ENCODE data around the gene RERE. TPM values are rescaled to one million over a fixed set of nuclear protein-coding genes. Genes with fewer than 3 reads are reported as not detected.

The RERE gene
- total RNA-seq, 1 experiment from 2014 or later: 40.6 TPM

DNA sequence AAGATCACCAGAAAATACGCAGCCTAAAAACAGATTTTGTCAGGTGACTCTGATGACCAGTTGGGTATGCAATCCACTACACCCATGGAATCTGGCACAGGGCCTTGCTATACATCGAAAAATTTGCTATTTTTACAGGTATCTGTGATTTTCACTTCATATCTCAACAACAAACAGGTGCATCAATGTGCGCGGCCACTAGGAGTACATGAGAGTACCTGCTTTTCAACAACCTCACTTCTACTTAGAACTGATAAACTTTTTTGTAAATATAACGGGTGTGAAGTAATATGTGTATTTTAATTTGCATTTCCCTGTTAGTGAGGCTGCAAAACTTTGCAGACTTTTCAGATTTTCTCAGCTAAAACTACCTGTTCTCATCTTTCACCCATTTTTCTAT lies 418.8 kb downstream of the RERE start:
- RAD21 ChIA-PET (ENCODE audit: low non-redundant PET in 1 of 2, low total read pairs in 2 of 2, uncharacterized antibody in 2 of 2, unreplicated experiment in 2 of 2): no interaction called here
- ATAC-seq: peak; percentile 49; the same call in 1 of the 2 replicates
- Histone ChIP-seq H3K4me1 (ENCODE audit: control insufficient read depth in 1 of 2, insufficient read depth in 2 of 2, low read length in 2 of 2) (peaks cover 3 to 23% of the 10 kb centered on the region in 2 experiments; a peak in 2 of 4 replicates), H2AFZ (ENCODE audit: low read depth, low read length, poor library complexity, severe bottlenecking) (no peak overlapping the region), H3K4me3 (replicated peaks in 1 of 2; ENCODE audit: low read depth in 1 of 2, low read length in 2 of 2) (no peak overlapping the region), H3K9me2 (ENCODE audit: insufficient read depth) (no peaks in the 10 kb centered on the region), H3K27ac (ENCODE audit: low read depth, low read length) (no peak overlapping the region), H3K4me2 (ENCODE audit: low read length) (no peak overlapping the region), H3K79me2 (ENCODE audit: insufficient read depth, low read length) (no peaks in the 10 kb centered on the region; the same call in 1 of the 2 replicates), H3K9ac (ENCODE audit: low read length) (no peak overlapping the region), H4K20me1 (ENCODE audit: insufficient read depth) (no peaks in the 10 kb centered on the region), H3K9me3 (ENCODE audit: control insufficient read depth in 1 of 2, insufficient read depth in 1 of 2, low read depth in 1 of 2, low read length in 2 of 2) (no peaks in the 10 kb centered on the region), H3K27me3 (ENCODE audit: insufficient read depth, low read length) (no peaks in the 10 kb centered on the region), H3K36me3 (ENCODE audit: control insufficient read depth in 1 of 2, insufficient read depth in 2 of 2, low read length in 2 of 2) (no peaks in the 10 kb centered on the region)
- CTCF ChIA-PET: no interaction called here
- TF ChIP-seq, protein P1, sequence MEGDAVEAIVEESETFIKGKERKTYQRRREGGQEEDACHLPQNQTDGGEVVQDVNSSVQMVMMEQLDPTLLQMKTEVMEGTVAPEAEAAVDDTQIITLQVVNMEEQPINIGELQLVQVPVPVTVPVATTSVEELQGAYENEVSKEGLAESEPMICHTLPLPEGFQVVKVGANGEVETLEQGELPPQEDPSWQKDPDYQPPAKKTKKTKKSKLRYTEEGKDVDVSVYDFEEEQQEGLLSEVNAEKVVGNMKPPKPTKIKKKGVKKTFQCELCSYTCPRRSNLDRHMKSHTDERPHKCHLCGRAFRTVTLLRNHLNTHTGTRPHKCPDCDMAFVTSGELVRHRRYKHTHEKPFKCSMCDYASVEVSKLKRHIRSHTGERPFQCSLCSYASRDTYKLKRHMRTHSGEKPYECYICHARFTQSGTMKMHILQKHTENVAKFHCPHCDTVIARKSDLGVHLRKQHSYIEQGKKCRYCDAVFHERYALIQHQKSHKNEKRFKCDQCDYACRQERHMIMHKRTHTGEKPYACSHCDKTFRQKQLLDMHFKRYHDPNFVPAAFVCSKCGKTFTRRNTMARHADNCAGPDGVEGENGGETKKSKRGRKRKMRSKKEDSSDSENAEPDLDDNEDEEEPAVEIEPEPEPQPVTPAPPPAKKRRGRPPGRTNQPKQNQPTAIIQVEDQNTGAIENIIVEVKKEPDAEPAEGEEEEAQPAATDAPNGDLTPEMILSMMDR (IDR thresholded peaks at IDR 0.05 in 2 of 3, conservative IDR thresholded peaks at IDR 0.05 in 1 of 3; ENCODE audit: borderline replicate concordance in 1 of 3, insufficient read depth in 1 of 3, low read depth in 2 of 3, low read length in 2 of 3): peak in 2 of 3 experiments; percentile 50 to 51; a peak in 4 of 6 replicates
- TF ChIP-seq POLR2AphosphoS5 (IDR thresholded peaks at IDR 0.05; ENCODE audit: low read depth, low read length): no peak
- POLR2A ChIA-PET: no interaction called here
- BruUV-seq (replicated peaks): no TSS peak
- DNase-seq (ENCODE audit: low read depth, low spot score): no peak
- intact Hi-C loops (cut with micrococcal nuclease): no loop called here

- Histone ChIP-seq H3K4me2 (ENCODE audit: low read length) (no peak overlapping the region), H4K20me1 (ENCODE audit: insufficient read depth) (no peaks in the 10 kb centered on the region), H3K27me3 (ENCODE audit: insufficient read depth, low read length) (no peaks in the 10 kb centered on the region), H3K9me3 (ENCODE audit: control insufficient read depth in 1 of 2, insufficient read depth in 1 of 2, low read depth in 1 of 2, low read length in 2 of 2) (no peaks in the 10 kb centered on the region), H2AFZ (ENCODE audit: low read depth, low read length, poor library complexity, severe bottlenecking) (no peak overlapping the region), H3K9me2 (ENCODE audit: insufficient read depth) (no peaks in the 10 kb centered on the region), H3K9ac (ENCODE audit: low read length) (no peak overlapping the region), H3K79me2 (ENCODE audit: insufficient read depth, low read length) (peaks cover 4% of the 10 kb centered on the region), H3K36me3 (ENCODE audit: control insufficient read depth in 1 of 2, insufficient read depth in 2 of 2, low read length in 2 of 2) (no peaks in the 10 kb centered on the region), H3K27ac (ENCODE audit: low read depth, low read length) (no peak overlapping the region), H3K4me3 (replicated peaks in 1 of 2; ENCODE audit: low read depth in 1 of 2, low read length in 2 of 2) (no peak overlapping the region), H3K4me1 (ENCODE audit: control insufficient read depth in 1 of 2, insufficient read depth in 2 of 2, low read length in 2 of 2) (peaks cover 3 to 23% of the 10 kb centered on the region in 2 experiments; a peak in 2 of 4 replicates)
- TF ChIP-seq MAX (IDR thresholded peaks at IDR 0.05) (no peak), SRF (IDR thresholded peaks at IDR 0.05; ENCODE audit: low read depth) (no peak), JUND (IDR thresholded peaks at IDR 0.05) (no peak), ZFX (IDR thresholded peaks at IDR 0.05) (no peak)
- TF ChIP-seq, protein P2, sequence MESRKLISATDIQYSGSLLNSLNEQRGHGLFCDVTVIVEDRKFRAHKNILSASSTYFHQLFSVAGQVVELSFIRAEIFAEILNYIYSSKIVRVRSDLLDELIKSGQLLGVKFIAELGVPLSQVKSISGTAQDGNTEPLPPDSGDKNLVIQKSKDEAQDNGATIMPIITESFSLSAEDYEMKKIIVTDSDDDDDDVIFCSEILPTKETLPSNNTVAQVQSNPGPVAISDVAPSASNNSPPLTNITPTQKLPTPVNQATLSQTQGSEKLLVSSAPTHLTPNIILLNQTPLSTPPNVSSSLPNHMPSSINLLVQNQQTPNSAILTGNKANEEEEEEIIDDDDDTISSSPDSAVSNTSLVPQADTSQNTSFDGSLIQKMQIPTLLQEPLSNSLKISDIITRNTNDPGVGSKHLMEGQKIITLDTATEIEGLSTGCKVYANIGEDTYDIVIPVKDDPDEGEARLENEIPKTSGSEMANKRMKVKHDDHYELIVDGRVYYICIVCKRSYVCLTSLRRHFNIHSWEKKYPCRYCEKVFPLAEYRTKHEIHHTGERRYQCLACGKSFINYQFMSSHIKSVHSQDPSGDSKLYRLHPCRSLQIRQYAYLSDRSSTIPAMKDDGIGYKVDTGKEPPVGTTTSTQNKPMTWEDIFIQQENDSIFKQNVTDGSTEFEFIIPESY (IDR thresholded peaks at IDR 0.05; ENCODE audit: extremely low read depth, insufficient replicate concordance, low read length): no peak
- no TSS peak for BruUV-seq (replicated peaks)
- ChIA-PET RAD21 (ENCODE audit: low non-redundant PET in 1 of 2, low total read pairs in 2 of 2, uncharacterized antibody in 2 of 2, unreplicated experiment in 2 of 2) (no interaction called here), CTCF (no interaction called here), POLR2A (no interaction called here)
- intact Hi-C loops (cut with micrococcal nuclease): no loop called here
- DNase-seq (ENCODE audit: low read depth, low spot score) (no peak), ATAC-seq (no peak)
These were observed 419.4 kb downstream of the RERE start for GRCh38 chr1:8398086-8398485.
